Chondrocyte (in vitro differentiated cells): ENCODE measurements around the gene GALNT1. TPM values are rescaled to one million over a fixed set of nuclear protein-coding genes. Genes with fewer than 3 reads are reported as not detected.

Experiments
- DNase-seq: peaks from one replicate; pipeline ENCODE4 v3.0.0; 2021; ENCODE audit warnings: mixed read lengths, low spot score
- H3K27ac Mint-ChIP-seq: one replicate; pipeline ENCODE4 v1.8.0; 2021; ENCODE audit warnings: mild to moderate bottlenecking, moderate library complexity, mixed read lengths; ENCODE audit not compliant: unreplicated experiment
- H3K27me3 Mint-ChIP-seq: 2 replicates; pipeline ENCODE4 v1.8.0; 2021; ENCODE audit warnings: low read depth, mixed read lengths
- H3K36me3 Mint-ChIP-seq: 2 replicates; pipeline ENCODE4 v1.8.0; 2021; ENCODE audit warnings: low read depth, mixed read lengths
- H3K4me1 Mint-ChIP-seq: 2 replicates; pipeline ENCODE4 v1.8.0; 2021; ENCODE audit warnings: low read depth, mild to moderate bottlenecking, mixed read lengths
- H3K4me3 Mint-ChIP-seq: one replicate; pipeline ENCODE4 v1.8.0; 2021; ENCODE audit warnings: mild to moderate bottlenecking, moderate library complexity, mixed read lengths; ENCODE audit not compliant: unreplicated experiment
- H3K9me3 Mint-ChIP-seq: 2 replicates; pipeline ENCODE4 v1.8.0; 2021; ENCODE audit warnings: low read depth, mixed read lengths
- total RNA-seq: library from RNA; stranded (reverse); gene quantifications from 3 replicates; pipeline ENCODE4 v1.2.1, GENCODE V29; 2021
- TF ChIP-seq, protein P1 (sequence below): fragments of 200-600 bp; sonication (generic); IDR thresholded peaks from 2 replicates; pipeline ENCODE4 v1.5.0; 2021; ENCODE audit warnings: antibody characterized with exemption, mild to moderate bottlenecking, moderate library complexity

Gene GALNT1
- total RNA-seq, 1 donor from 2014 or later = 228 TPM

DNA sequence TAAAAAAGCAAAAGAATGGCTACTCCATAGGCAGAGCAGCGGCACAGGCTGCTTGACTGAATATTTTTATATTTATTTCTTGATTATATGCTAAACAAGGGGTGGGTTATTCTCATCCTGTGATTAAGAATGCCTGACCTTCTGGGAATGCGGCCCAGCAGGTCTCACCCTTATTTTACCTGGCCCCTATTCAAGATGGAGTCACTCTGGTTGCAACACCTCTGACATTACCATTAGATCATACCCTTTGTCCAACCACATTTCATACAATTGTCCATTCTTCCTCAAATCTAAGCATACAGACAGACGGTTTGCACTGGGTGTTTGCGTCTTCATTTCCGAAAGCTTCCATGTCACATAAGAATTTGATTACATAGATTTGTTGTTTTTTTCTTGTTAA is 168.2 kb downstream of the GALNT1 start:
- no peaks in the 10 kb centered on the region for H3K9me3 Mint-ChIP-seq
- peaks cover 15% of the 10 kb centered on the region for H3K27me3 Mint-ChIP-seq
- no peaks in the 10 kb centered on the region for H3K36me3 Mint-ChIP-seq
- TF ChIP-seq, protein P1, sequence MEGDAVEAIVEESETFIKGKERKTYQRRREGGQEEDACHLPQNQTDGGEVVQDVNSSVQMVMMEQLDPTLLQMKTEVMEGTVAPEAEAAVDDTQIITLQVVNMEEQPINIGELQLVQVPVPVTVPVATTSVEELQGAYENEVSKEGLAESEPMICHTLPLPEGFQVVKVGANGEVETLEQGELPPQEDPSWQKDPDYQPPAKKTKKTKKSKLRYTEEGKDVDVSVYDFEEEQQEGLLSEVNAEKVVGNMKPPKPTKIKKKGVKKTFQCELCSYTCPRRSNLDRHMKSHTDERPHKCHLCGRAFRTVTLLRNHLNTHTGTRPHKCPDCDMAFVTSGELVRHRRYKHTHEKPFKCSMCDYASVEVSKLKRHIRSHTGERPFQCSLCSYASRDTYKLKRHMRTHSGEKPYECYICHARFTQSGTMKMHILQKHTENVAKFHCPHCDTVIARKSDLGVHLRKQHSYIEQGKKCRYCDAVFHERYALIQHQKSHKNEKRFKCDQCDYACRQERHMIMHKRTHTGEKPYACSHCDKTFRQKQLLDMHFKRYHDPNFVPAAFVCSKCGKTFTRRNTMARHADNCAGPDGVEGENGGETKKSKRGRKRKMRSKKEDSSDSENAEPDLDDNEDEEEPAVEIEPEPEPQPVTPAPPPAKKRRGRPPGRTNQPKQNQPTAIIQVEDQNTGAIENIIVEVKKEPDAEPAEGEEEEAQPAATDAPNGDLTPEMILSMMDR = no peak
- no peak overlapping the region for H3K27ac Mint-ChIP-seq
- H3K4me3 Mint-ChIP-seq = no peak overlapping the region
- H3K4me1 Mint-ChIP-seq = peaks cover 4% of the 10 kb centered on the region
- no peak for DNase-seq

DNA sequence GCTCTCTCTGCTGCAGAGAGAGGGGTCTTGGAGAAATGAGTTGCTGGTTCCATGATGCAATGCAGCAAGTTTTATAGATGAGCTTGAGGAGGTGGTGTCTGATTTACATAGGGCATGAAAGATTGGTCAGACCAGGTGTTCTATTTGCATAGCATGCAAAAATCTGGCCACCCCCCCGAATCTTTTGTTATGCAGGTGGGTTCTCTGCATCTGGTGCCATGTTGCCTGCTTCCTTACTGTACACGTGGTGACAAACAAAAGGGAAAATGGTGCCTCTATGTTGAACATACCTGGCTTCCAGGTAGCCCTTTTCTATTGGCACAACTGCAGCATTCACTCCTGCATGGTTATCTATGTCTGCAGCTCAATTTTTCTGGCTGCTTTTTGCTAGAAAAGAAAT is 169.4 kb downstream of the GALNT1 start:
- no peaks in the 10 kb centered on the region for H3K9me3 Mint-ChIP-seq
- peaks cover 18% of the 10 kb centered on the region for H3K27me3 Mint-ChIP-seq
- no peaks in the 10 kb centered on the region for H3K36me3 Mint-ChIP-seq
- TF ChIP-seq, protein P1 = no peak
- H3K27ac Mint-ChIP-seq = no peak overlapping the region
- DNase-seq = no peak
- no peak overlapping the region for H3K4me3 Mint-ChIP-seq
- no peaks in the 10 kb centered on the region for H3K4me1 Mint-ChIP-seq

DNA sequence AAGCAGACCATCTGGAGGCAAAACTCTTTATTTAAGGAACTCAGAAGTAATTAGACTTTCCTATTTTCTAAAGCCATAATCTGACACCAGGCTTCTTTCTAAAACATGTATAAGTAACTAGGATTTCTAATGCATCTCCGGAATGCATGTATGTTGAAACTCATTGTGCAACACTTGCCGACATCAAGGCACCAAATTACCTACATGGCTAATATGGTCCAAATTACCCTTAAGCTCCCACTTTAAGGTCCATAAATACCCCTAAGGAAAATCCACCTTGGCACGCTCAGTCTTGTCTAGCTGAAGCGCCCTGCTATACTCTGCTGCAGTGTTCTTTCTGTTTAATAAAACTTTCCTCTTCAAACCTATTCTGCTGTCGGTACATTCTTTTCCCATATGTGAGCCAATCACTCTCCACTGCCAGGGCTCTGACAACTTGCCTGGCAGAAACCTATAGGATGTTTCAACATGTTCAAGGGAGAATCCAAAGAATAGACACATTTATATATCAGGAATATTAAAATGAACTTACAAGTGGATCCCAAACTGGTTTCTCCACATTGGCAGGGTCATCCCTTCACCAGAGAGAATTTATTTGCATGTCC is 171.9 kb downstream of the GALNT1 start:
- Mint-ChIP-seq H3K27me3 (peaks cover 18% of the 10 kb centered on the region), H3K4me3 (no peak overlapping the region), H3K4me1 (no peaks in the 10 kb centered on the region), H3K27ac (no peak overlapping the region), H3K9me3 (no peaks in the 10 kb centered on the region), H3K36me3 (no peaks in the 10 kb centered on the region)
- TF ChIP-seq, protein P1 = no peak
- DNase-seq = no peak

DNA sequence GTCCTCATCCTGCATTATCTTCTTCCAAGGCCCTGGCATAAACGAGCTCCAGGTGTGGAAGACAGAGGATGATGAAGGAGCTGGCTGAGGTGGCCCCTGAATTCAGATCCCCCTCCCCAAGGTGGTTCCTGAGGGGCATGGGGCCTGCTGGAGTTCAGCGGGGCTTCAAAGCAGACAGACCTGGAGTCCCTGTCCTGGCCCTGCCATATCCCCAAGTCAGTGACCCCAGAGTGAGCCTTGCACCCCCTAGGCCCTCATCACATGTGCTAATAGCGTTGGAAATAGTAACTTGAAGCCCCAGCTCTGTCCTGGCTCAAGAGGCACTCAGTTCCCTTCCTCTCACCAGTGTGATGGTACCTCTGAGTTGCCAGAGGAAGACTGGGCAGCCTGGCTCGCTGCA is 172.9 kb downstream of the GALNT1 start:
- no peaks in the 10 kb centered on the region for H3K4me1 Mint-ChIP-seq
- TF ChIP-seq, protein P1 = no peak
- peaks cover 20% of the 10 kb centered on the region for H3K27me3 Mint-ChIP-seq
- no peaks in the 10 kb centered on the region for H3K9me3 Mint-ChIP-seq
- no peak overlapping the region for H3K4me3 Mint-ChIP-seq
- no peak overlapping the region for H3K27ac Mint-ChIP-seq
- DNase-seq = no peak
- H3K36me3 Mint-ChIP-seq = no peaks in the 10 kb centered on the region

DNA sequence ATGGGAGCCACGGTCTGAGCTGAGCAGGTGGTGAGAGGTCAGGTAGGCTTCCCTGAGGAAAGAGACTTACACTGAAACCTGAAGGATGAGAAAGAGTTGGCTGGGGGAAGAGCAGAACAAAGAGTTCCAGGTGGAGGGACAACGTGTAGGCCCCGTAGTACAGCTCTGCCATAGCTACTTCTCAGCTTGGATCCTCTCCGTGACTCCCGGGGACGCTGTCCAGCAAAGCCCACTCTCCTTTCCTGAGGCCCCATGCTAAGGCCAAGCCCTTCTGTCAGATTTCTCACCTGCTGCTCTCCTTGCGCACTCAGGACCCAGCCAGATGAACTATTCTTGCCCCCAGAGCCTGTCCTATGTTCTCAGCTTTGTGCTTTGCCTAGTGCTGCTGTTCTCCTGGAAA is 173.8 kb downstream of the GALNT1 start:
- Mint-ChIP-seq H3K4me1 (no peaks in the 10 kb centered on the region), H3K27ac (no peak overlapping the region), H3K4me3 (no peak overlapping the region), H3K36me3 (no peaks in the 10 kb centered on the region), H3K27me3 (peaks cover 20% of the 10 kb centered on the region), H3K9me3 (no peaks in the 10 kb centered on the region)
- DNase-seq = no peak
- TF ChIP-seq, protein P1 = no peak
